GM23338 (cell line): ENCODE measurements around the gene C12orf42. TPM values are rescaled to one million over a fixed set of nuclear protein-coding genes. Genes with fewer than 3 reads are reported as not detected.

ENCODE experiments used
- ATAC-seq: fragments of 200-7000 bp; cut with Tn5 transposase; 3 replicates; pipeline ENCODE4 v1.9.1; 2020
- DNase-seq: peaks from one replicate; pipeline ENCODE4 v3.0.0-alpha.2; 2015; ENCODE audit warnings: low spot score
- H2AFZ ChIP-seq: fragments of 200-600 bp; sonication (generic); 2 replicates; pipeline ENCODE4 v1.8.0; 2016; ENCODE audit warnings: antibody characterized with exemption, mild to moderate bottlenecking, moderate library complexity
- H3F3A ChIP-seq: fragments of 200-600 bp; sonication (generic); replicated peaks from 2 replicates; pipeline ENCODE4 v1.8.0; 2017; ENCODE audit warnings: antibody characterized with exemption, mixed run types, low read depth
- H3K27ac ChIP-seq: fragments of 200-600 bp; sonication (generic); 2 replicates; pipeline ENCODE4 v1.6.1; 2016; ENCODE audit warnings: low read depth
- H3K27me3 ChIP-seq: fragments of 200-600 bp; sonication (generic); 2 replicates; pipeline ENCODE4 v1.8.0; 2016; ENCODE audit warnings: mild to moderate bottlenecking, mixed run types, moderate library complexity; ENCODE audit not compliant: insufficient read depth
- H3K36me3 ChIP-seq: fragments of 200-600 bp; sonication (generic); 2 replicates; pipeline ENCODE4 v1.8.0; 2016; ENCODE audit warnings: mild to moderate bottlenecking; ENCODE audit not compliant: insufficient read depth
- H3K4me1 ChIP-seq: fragments of 200-600 bp; sonication (generic); 2 replicates; pipeline ENCODE4 v1.8.0; 2016; ENCODE audit warnings: mild to moderate bottlenecking, moderate library complexity; ENCODE audit not compliant: insufficient read depth
- H3K4me2 ChIP-seq: fragments of 200-600 bp; sonication (generic); 2 replicates; pipeline ENCODE4 v1.7.1; 2017; ENCODE audit warnings: mixed run types
- H3K4me3 ChIP-seq: fragments of 200-600 bp; sonication (generic); 2 replicates; pipeline ENCODE4 v1.6.1; 2016; ENCODE audit warnings: mixed run types
- H3K79me2 ChIP-seq: fragments of 200-600 bp; sonication (generic); replicated peaks from 2 replicates; pipeline ENCODE4 v1.8.0; 2017; ENCODE audit warnings: mild to moderate bottlenecking; ENCODE audit not compliant: insufficient read depth
- H3K9me2 ChIP-seq: fragments of 200-600 bp; sonication (generic); 2 replicates; pipeline ENCODE4 v1.8.0; 2017; ENCODE audit not compliant: insufficient read depth
- H4K20me1 ChIP-seq: fragments of 200-600 bp; sonication (generic); replicated peaks from 2 replicates; pipeline ENCODE4 v1.8.0; 2017; ENCODE audit warnings: mild to moderate bottlenecking; ENCODE audit not compliant: insufficient read depth
- H3K27ac Mint-ChIP-seq: 2 replicates; pipeline ENCODE4 v1.8.0; 2020; ENCODE audit warnings: inconsistent platforms, mild to moderate bottlenecking, moderate library complexity, mixed read lengths
- H3K27me3 Mint-ChIP-seq: 3 replicates; pipeline ENCODE4 v1.8.0; 2022; ENCODE audit warnings: low read depth, mild to moderate bottlenecking, moderate library complexity, mixed read lengths, inconsistent platforms; ENCODE audit not compliant: insufficient read depth, poor library complexity
- H3K36me3 Mint-ChIP-seq: 3 replicates; pipeline ENCODE4 v1.8.0; 2021; ENCODE audit warnings: low read depth, mild to moderate bottlenecking, inconsistent platforms, moderate library complexity, mixed read lengths
- H3K4me1 Mint-ChIP-seq: 3 replicates; pipeline ENCODE4 v1.8.0; 2020; ENCODE audit warnings: mild to moderate bottlenecking, inconsistent platforms, mixed read lengths
- H3K4me3 Mint-ChIP-seq: 3 replicates; pipeline ENCODE4 v1.8.0; 2021; ENCODE audit warnings: moderate library complexity, mild to moderate bottlenecking, inconsistent platforms, mixed read lengths
- H3K9me3 Mint-ChIP-seq: 3 replicates; pipeline ENCODE4 v1.8.0; 2020; ENCODE audit warnings: moderate library complexity, mild to moderate bottlenecking, inconsistent platforms, mixed read lengths
- EZH2 ChIP-seq: fragments of 200-600 bp; sonication (generic); IDR thresholded peaks from one replicate; pipeline ENCODE4 v1.8.0; 2017; ENCODE audit warnings: antibody characterized with exemption, mild to moderate bottlenecking, low read depth; ENCODE audit not compliant: unreplicated experiment
- JUNB ChIP-seq: IDR thresholded peaks from one replicate; pipeline ENCODE4 v1.6.1; 2016; ENCODE audit warnings: antibody characterized with exemption; ENCODE audit not compliant: unreplicated experiment
- POLR2AphosphoS5 ChIP-seq: IDR thresholded peaks from 2 replicates; pipeline ENCODE4 v1.6.1; 2016; ENCODE audit warnings: antibody characterized with exemption, low read depth
- STAT1 ChIP-seq: IDR thresholded peaks from one replicate; pipeline ENCODE4 v1.6.1; 2016; ENCODE audit warnings: antibody characterized with exemption; ENCODE audit not compliant: unreplicated experiment
- polyA plus RNA-seq: library from polyadenylated mRNA; unstranded; fragments of >200 nt; fragmentation: Nextera tagmentation; extraction: Ambion mirVana; gene quantifications from 2 replicates; pipeline ENCODE4 v1.2.1, GENCODE V29; 2016
- total RNA-seq: library from RNA; depleted of rRNA; stranded (reverse); fragments of >200 nt; shearing (Covaris generic); gene quantifications from 2 replicates; pipeline ENCODE4 v1.2.3, GENCODE V29; 2014
- TF ChIP-seq, protein P1 (sequence below): fragments of 250-450 bp; sonication (Bioruptor Pico); IDR thresholded peaks from 2 replicates; pipeline ENCODE4 v1.5.0; 2020; ENCODE audit warnings: mild to moderate bottlenecking, moderate library complexity
- TF ChIP-seq, protein P2 (sequence below): IDR thresholded peaks from one replicate; pipeline ENCODE4 v1.6.1; 2018; ENCODE audit warnings: antibody characterized with exemption; ENCODE audit not compliant: unreplicated experiment

C12orf42 gene
- total and polyA plus RNA-seq, 2 experiments from 2014 or later, result 0.45 TPM; not detected in 1

DNA sequence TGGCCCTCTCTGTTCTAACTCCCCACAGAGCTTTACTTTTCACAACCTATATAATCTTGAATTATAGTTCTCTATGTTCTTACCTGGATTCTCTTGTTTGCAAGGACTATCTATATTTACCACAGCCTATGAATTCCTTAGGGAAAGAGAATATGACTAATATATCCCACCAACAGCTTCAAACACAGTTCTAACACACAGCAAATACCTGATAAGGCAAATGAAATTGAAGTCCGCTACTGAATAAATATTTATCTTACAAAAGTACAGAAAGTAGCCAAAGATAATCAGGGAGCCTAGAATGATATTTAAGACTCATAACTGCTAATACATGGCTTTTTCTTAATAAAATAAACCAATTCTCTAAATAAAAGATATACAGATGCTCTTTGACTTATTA is 165.1 kb downstream of the C12orf42 start (continued):
- TF ChIP-seq, protein P1, sequence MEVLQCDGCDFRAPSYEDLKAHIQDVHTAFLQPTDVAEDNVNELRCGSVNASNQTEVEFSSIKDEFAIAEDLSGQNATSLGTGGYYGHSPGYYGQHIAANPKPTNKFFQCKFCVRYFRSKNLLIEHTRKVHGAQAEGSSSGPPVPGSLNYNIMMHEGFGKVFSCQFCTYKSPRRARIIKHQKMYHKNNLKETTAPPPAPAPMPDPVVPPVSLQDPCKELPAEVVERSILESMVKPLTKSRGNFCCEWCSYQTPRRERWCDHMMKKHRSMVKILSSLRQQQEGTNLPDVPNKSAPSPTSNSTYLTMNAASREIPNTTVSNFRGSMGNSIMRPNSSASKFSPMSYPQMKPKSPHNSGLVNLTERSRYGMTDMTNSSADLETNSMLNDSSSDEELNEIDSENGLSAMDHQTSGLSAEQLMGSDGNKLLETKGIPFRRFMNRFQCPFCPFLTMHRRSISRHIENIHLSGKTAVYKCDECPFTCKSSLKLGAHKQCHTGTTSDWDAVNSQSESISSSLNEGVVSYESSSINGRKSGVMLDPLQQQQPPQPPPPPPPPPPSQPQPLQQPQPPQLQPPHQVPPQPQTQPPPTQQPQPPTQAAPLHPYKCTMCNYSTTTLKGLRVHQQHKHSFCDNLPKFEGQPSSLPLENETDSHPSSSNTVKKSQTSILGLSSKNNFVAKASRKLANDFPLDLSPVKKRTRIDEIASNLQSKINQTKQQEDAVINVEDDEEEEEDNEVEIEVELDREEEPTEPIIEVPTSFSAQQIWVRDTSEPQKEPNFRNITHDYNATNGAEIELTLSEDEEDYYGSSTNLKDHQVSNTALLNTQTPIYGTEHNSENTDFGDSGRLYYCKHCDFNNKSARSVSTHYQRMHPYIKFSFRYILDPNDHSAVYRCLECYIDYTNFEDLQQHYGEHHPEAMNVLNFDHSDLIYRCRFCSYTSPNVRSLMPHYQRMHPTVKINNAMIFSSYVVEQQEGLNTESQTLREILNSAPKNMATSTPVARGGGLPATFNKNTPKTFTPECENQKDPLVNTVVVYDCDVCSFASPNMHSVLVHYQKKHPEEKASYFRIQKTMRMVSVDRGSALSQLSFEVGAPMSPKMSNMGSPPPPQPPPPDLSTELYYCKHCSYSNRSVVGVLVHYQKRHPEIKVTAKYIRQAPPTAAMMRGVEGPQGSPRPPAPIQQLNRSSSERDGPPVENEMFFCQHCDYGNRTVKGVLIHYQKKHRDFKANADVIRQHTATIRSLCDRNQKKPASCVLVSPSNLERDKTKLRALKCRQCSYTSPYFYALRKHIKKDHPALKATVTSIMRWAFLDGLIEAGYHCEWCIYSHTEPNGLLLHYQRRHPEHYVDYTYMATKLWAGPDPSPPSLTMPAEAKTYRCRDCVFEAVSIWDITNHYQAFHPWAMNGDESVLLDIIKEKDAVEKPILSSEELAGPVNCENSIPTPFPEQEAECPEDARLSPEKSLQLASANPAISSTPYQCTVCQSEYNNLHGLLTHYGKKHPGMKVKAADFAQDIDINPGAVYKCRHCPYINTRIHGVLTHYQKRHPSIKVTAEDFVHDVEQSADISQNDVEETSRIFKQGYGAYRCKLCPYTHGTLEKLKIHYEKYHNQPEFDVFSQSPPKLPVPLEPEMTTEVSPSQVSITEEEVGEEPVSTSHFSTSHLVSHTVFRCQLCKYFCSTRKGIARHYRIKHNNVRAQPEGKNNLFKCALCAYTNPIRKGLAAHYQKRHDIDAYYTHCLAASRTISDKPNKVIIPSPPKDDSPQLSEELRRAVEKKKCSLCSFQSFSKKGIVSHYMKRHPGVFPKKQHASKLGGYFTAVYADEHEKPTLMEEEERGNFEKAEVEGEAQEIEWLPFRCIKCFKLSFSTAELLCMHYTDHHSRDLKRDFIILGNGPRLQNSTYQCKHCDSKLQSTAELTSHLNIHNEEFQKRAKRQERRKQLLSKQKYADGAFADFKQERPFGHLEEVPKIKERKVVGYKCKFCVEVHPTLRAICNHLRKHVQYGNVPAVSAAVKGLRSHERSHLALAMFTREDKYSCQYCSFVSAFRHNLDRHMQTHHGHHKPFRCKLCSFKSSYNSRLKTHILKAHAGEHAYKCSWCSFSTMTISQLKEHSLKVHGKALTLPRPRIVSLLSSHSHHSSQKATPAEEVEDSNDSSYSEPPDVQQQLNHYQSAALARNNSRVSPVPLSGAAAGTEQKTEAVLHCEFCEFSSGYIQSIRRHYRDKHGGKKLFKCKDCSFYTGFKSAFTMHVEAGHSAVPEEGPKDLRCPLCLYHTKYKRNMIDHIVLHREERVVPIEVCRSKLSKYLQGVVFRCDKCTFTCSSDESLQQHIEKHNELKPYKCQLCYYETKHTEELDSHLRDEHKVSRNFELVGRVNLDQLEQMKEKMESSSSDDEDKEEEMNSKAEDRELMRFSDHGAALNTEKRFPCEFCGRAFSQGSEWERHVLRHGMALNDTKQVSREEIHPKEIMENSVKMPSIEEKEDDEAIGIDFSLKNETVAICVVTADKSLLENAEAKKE (CRISPR knock-in tag), result no peak

DNA sequence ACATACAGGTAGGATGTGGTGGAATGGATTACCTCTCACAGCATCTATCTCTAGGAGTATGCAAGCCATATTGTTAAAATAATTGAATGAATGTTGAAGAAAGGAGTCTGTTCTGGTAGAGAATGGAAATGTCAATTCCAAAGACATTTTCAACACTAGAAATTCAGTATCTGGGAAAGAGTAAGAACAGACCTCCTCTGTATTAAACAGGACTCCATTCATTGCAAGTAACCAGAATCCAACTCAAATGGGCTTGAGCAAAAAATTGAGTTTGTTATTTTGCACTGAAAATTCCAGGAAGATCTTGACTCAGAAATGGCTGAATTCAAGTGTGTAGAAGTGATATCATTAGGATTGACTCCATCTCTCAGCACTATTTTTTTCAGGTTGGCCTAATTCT is 168.1 kb downstream of the C12orf42 start:
- H3K27me3 Mint-ChIP-seq, result no peaks in the 10 kb centered on the region
- no peak overlapping the region for H2AFZ ChIP-seq
- H3K4me3 ChIP-seq, result no peak overlapping the region
- DNase-seq (no peak), ATAC-seq (no peak)
- H3K4me3 Mint-ChIP-seq, result no peak overlapping the region
- H3K27ac Mint-ChIP-seq, result no peak overlapping the region
- no peak overlapping the region for H3K4me2 ChIP-seq
- peaks cover 5% of the 10 kb centered on the region; the same call in 2 of the 3 replicates for H3K4me1 Mint-ChIP-seq
- no peaks in the 10 kb centered on the region for H3K36me3 Mint-ChIP-seq
- H4K20me1 ChIP-seq, result no peaks in the 10 kb centered on the region; the same call in 1 of the 2 replicates
- H3F3A ChIP-seq, result no peaks in the 10 kb centered on the region
- no peak overlapping the region for H3K27ac ChIP-seq
- no peaks in the 10 kb centered on the region for H3K36me3 ChIP-seq
- no peaks in the 10 kb centered on the region for H3K9me3 Mint-ChIP-seq
- no peaks in the 10 kb centered on the region for H3K9me2 ChIP-seq
- 0 out of 2 replicates have a peak, but pooled peaks cover 4% of the 10 kb centered on the region for H3K4me1 ChIP-seq
- no peaks in the 10 kb centered on the region for H3K79me2 ChIP-seq
- no peaks in the 10 kb centered on the region for H3K27me3 ChIP-seq
- TF ChIP-seq, protein P2, sequence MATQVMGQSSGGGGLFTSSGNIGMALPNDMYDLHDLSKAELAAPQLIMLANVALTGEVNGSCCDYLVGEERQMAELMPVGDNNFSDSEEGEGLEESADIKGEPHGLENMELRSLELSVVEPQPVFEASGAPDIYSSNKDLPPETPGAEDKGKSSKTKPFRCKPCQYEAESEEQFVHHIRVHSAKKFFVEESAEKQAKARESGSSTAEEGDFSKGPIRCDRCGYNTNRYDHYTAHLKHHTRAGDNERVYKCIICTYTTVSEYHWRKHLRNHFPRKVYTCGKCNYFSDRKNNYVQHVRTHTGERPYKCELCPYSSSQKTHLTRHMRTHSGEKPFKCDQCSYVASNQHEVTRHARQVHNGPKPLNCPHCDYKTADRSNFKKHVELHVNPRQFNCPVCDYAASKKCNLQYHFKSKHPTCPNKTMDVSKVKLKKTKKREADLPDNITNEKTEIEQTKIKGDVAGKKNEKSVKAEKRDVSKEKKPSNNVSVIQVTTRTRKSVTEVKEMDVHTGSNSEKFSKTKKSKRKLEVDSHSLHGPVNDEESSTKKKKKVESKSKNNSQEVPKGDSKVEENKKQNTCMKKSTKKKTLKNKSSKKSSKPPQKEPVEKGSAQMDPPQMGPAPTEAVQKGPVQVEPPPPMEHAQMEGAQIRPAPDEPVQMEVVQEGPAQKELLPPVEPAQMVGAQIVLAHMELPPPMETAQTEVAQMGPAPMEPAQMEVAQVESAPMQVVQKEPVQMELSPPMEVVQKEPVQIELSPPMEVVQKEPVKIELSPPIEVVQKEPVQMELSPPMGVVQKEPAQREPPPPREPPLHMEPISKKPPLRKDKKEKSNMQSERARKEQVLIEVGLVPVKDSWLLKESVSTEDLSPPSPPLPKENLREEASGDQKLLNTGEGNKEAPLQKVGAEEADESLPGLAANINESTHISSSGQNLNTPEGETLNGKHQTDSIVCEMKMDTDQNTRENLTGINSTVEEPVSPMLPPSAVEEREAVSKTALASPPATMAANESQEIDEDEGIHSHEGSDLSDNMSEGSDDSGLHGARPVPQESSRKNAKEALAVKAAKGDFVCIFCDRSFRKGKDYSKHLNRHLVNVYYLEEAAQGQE, result no peak
- TF ChIP-seq JUNB (no peak), EZH2 (no peak), STAT1 (no peak), POLR2AphosphoS5 (no peak)
- TF ChIP-seq, protein P1 (CRISPR knock-in tag), result no peak
